IMR-90 (cell line): Measurements from ENCODE around the gene RAB23.

ENCODE experiments used
- ELK1 ChIP-seq: fragments of 150-350 bp; IDR thresholded peaks from 2 replicates; pipeline ENCODE4 v1.6.1; 2016; ENCODE audit warnings: low read depth, mild to moderate bottlenecking, low read length, moderate library complexity, borderline replicate concordance
- MXI1 ChIP-seq: IDR thresholded peaks from 2 replicates; pipeline ENCODE4 v1.6.1; 2012; ENCODE audit warnings: low read depth, mild to moderate bottlenecking, low read length, moderate library complexity, borderline replicate concordance
- POLR2A ChIP-seq: IDR thresholded peaks from 2 replicates; pipeline ENCODE4 v1.6.1; 2012; ENCODE audit warnings: mild to moderate bottlenecking, low read depth, low read length
- RAD21 ChIP-seq: IDR thresholded peaks from 2 replicates; pipeline ENCODE4 v1.6.1; 2012; ENCODE audit warnings: low read length, improper control_type of control experiment
- TF ChIP-seq, protein P1 (sequence below): conservative IDR thresholded peaks from 2 replicates; pipeline ENCODE4 v1.5.1; 2012; ENCODE audit warnings: mild to moderate bottlenecking, low read depth, low read length, improper control_type of control experiment
- TF ChIP-seq, protein P2 (sequence below): fragments of 150-350 bp; IDR thresholded peaks from 2 replicates; pipeline ENCODE4 v1.6.1; 2017; ENCODE audit warnings: mild to moderate bottlenecking, antibody characterized with exemption, low read length, low read depth

DNA sequence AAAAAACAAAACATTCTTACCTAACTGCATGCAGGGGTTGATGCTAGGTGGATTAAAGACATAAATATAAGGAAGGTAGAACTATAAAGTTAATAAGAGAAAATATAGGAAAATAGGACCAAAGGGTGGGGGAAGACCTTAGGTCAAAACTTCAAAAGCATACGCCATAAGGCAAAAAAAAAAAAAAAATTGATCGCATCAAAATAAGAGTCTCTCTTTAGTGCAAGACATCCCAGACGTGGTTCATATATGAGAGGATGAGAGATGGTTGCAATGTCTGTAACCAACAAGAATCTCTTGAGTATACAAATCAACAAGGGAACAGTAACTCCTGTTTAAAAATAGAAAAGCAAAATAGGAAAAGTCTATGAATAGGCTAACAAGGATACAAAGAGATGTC lies 41.5 kb downstream of the RAB23 start:
- TF ChIP-seq, protein P1, sequence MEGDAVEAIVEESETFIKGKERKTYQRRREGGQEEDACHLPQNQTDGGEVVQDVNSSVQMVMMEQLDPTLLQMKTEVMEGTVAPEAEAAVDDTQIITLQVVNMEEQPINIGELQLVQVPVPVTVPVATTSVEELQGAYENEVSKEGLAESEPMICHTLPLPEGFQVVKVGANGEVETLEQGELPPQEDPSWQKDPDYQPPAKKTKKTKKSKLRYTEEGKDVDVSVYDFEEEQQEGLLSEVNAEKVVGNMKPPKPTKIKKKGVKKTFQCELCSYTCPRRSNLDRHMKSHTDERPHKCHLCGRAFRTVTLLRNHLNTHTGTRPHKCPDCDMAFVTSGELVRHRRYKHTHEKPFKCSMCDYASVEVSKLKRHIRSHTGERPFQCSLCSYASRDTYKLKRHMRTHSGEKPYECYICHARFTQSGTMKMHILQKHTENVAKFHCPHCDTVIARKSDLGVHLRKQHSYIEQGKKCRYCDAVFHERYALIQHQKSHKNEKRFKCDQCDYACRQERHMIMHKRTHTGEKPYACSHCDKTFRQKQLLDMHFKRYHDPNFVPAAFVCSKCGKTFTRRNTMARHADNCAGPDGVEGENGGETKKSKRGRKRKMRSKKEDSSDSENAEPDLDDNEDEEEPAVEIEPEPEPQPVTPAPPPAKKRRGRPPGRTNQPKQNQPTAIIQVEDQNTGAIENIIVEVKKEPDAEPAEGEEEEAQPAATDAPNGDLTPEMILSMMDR: no peak
- TF ChIP-seq ELK1 (no peak), MXI1 (no peak), POLR2A (no peak), RAD21 (no peak)
- TF ChIP-seq, protein P2, sequence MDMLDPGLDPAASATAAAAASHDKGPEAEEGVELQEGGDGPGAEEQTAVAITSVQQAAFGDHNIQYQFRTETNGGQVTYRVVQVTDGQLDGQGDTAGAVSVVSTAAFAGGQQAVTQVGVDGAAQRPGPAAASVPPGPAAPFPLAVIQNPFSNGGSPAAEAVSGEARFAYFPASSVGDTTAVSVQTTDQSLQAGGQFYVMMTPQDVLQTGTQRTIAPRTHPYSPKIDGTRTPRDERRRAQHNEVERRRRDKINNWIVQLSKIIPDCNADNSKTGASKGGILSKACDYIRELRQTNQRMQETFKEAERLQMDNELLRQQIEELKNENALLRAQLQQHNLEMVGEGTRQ: no peak
